ENCODE measurements around the gene LGALS8.
"Not testable (repeated sequence)": the region's sequence is repeated elsewhere in the genome, so short reads cannot be mapped to it uniquely, and the experiment has no call there.

LGALS8 gene

GRCh38 chr1:236540813-236541465, 17.2 kb downstream of the LGALS8 start:
- DNase-seq (ENCODE audit: low read depth in 2 of 2): no peak

- no peak for DNase-seq (ENCODE audit: low read depth in 2 of 2)
Measured at GRCh38 chr1:236541710-236542109, 17.9 kb downstream of the LGALS8 start.

GRCh38 chr1:236543065-236543669, 19.4 kb downstream of the LGALS8 start:
- DNase-seq (ENCODE audit: low read depth in 2 of 2): no peak

- no peak for DNase-seq (ENCODE audit: low read depth in 2 of 2)
Measured at GRCh38 chr1:236545621-236546169, 21.9 kb downstream of the LGALS8 start.

GRCh38 chr1:236548452-236548851, 24.7 kb downstream of the LGALS8 start:
- DNase-seq (ENCODE audit: low read depth in 2 of 2): no peak

- DNase-seq (ENCODE audit: low read depth in 2 of 2): no peak
Measured at GRCh38 chr1:236550961-236551851, 27.4 kb downstream of the LGALS8 start.

- no peak for DNase-seq (ENCODE audit: low read depth in 2 of 2)
Measured at GRCh38 chr1:236552096-236552495, 28.3 kb downstream of the LGALS8 start.

GRCh38 chr1:236552901-236553300, 29.1 kb downstream of the LGALS8 start:
- DNase-seq (ENCODE audit: low read depth in 2 of 2): no peak

- DNase-seq (ENCODE audit: low read depth in 2 of 2): no peak
Measured at GRCh38 chr1:236553370-236553769, 29.6 kb downstream of the LGALS8 start.

GRCh38 chr1:236556606-236557005, 32.8 kb downstream of the LGALS8 start:
- DNase-seq (ENCODE audit: low read depth in 2 of 2): no peak

GRCh38 chr1:236558081-236558480, 34.3 kb downstream of the LGALS8 start:
- DNase-seq (ENCODE audit: low read depth in 2 of 2): no peak

GRCh38 chr1:236558846-236559245, 35.1 kb downstream of the LGALS8 start:
- no peak for DNase-seq (ENCODE audit: low read depth in 2 of 2)

- DNase-seq (ENCODE audit: low read depth in 2 of 2): no peak
Measured at GRCh38 chr1:236560213-236560771, 36.5 kb downstream of the LGALS8 start.

GRCh38 chr1:236561976-236562375, 38.2 kb downstream of the LGALS8 start:
- no peak for DNase-seq (ENCODE audit: low read depth in 2 of 2)

- DNase-seq (ENCODE audit: low read depth in 2 of 2): no peak
Measured at GRCh38 chr1:236565530-236565929, 41.7 kb downstream of the LGALS8 start.

GRCh38 chr1:236568285-236568894, 44.6 kb downstream of the LGALS8 start:
- no peak for DNase-seq (ENCODE audit: low read depth in 2 of 2)

- DNase-seq (ENCODE audit: low read depth in 2 of 2): no peak
Measured at GRCh38 chr1:236575523-236575922, 51.7 kb downstream of the LGALS8 start.

GRCh38 chr1:236576004-236576403, 52.2 kb downstream of the LGALS8 start:
- no peak for DNase-seq (ENCODE audit: low read depth in 2 of 2)

- not testable (repeated sequence) for DNase-seq (ENCODE audit: low read depth in 2 of 2)
Measured at GRCh38 chr1:236577041-236577440, 53.3 kb downstream of the LGALS8 start.

- no peak for DNase-seq (ENCODE audit: low read depth in 2 of 2)
Measured at GRCh38 chr1:236578661-236579060, 54.9 kb downstream of the LGALS8 start.

GRCh38 chr1:236580404-236580803, 56.6 kb downstream of the LGALS8 start:
- DNase-seq (ENCODE audit: low read depth in 2 of 2): not testable (repeated sequence)

GRCh38 chr1:236581528-236581927, 57.7 kb downstream of the LGALS8 start:
- DNase-seq (ENCODE audit: low read depth in 2 of 2): no peak
